ENCODE measurements around the gene SEPHS2.
A peak's percentile ranks its signal among the peaks of the same experiment; 100 is the strongest.

The SEPHS2 gene

GRCh38 chr16:30428055-30428454 is 17.6 kb downstream of the SEPHS2 start:
- DNase-seq: no peak

- no peak for DNase-seq
These were observed 24.7 kb downstream of the SEPHS2 start for GRCh38 chr16:30421010-30421409.

- DNase-seq: no peak
These were observed 27.1 kb downstream of the SEPHS2 start for GRCh38 chr16:30418350-30419181.

GRCh38 chr16:30417529-30418349 is 27.9 kb downstream of the SEPHS2 start:
- peak; percentile 85 for DNase-seq

GRCh38 chr16:30416624-30417528 is 28.8 kb downstream of the SEPHS2 start:
- no peak for DNase-seq

- DNase-seq: no peak
These were observed 29.5 kb downstream of the SEPHS2 start for GRCh38 chr16:30416047-30416603.

- no peak for DNase-seq
These were observed 31.5 kb downstream of the SEPHS2 start for GRCh38 chr16:30414159-30414558.

GRCh38 chr16:30413112-30413806 is 32.4 kb downstream of the SEPHS2 start:
- no peak for DNase-seq

- DNase-seq: peak; percentile 91
These were observed 36.3 kb downstream of the SEPHS2 start for GRCh38 chr16:30409125-30410060.

- no peak for DNase-seq
These were observed 37.7 kb downstream of the SEPHS2 start for GRCh38 chr16:30407804-30408534.

- peak; percentile 95 for DNase-seq
These were observed 38.4 kb downstream of the SEPHS2 start, which contains the start of gene ZNF771 for GRCh38 chr16:30407102-30407803. TSS of gene ZNF771 (plus strand) at chr16:30407606. CDS start at chr16:30408054, 448 bp downstream.

- no peak for DNase-seq
These were observed 38.9 kb downstream of the SEPHS2 start for GRCh38 chr16:30406795-30407101.

GRCh38 chr16:30401768-30402425 is 43.8 kb downstream of the SEPHS2 start:
- no peak for DNase-seq

GRCh38 chr16:30399435-30400186 is 46.1 kb downstream of the SEPHS2 start:
- no peak for DNase-seq

GRCh38 chr16:30398661-30399434 is 46.8 kb downstream of the SEPHS2 start:
- no peak for DNase-seq

- DNase-seq: no peak
These were observed 47.7 kb downstream of the SEPHS2 start for GRCh38 chr16:30397776-30398660.
